Stimulated activated CD4-positive, alpha-beta T cell treated with anti-CD3 and anti-CD28 coated beads, Interleukin-4, amount 100 ng/mL, for 24 hours (primary cell): ENCODE measurements around the gene FUT7.
A peak's percentile ranks its signal among the peaks of the same experiment; 100 is the strongest.

Source experiments
- DNase-seq: peaks from one replicate; pipeline ENCODE4 v3.0.0-alpha.2; 2020

FUT7 gene

GRCh38 chr9:137031904-137032640 lies at the start of gene FUT7:
Gene FUT7 (minus strand): TSS chr9:137032088. CDS start chr9:137031991, 97 bp downstream.
- DNase-seq: peak; percentile 40

GRCh38 chr9:137080260-137081122 lies 48.6 kb upstream of the FUT7 start:
- no peak for DNase-seq

GRCh38 chr9:137079401-137079787 lies 47.5 kb upstream of the FUT7 start:
- no peak for DNase-seq

- DNase-seq: no peak
These were observed 47.0 kb upstream of the FUT7 start for GRCh38 chr9:137078701-137079400.

GRCh38 chr9:137077758-137078693 lies 46.1 kb upstream of the FUT7 start:
- no peak for DNase-seq

- peak; percentile 36 for DNase-seq
These were observed 45.3 kb upstream of the FUT7 start, which contains the start of gene UAP1L1 for GRCh38 chr9:137077010-137077747. Gene UAP1L1 (plus strand): TSS chr9:137077517. CDS start chr9:137077533, 16 bp downstream.

GRCh38 chr9:137076636-137077009 lies 44.7 kb upstream of the FUT7 start:
- DNase-seq: no peak

GRCh38 chr9:137075275-137075775 lies 43.4 kb upstream of the FUT7 start:
- DNase-seq: no peak

- no peak for DNase-seq
These were observed 42.9 kb upstream of the FUT7 start for GRCh38 chr9:137074657-137075274.

GRCh38 chr9:137073992-137074399 lies 42.1 kb upstream of the FUT7 start:
- no peak for DNase-seq

GRCh38 chr9:137071282-137071681 lies 39.4 kb upstream of the FUT7 start:
- DNase-seq: no peak

GRCh38 chr9:137070906-137071275 lies 39.0 kb upstream of the FUT7 start:
- no peak for DNase-seq

- peak; percentile 85 for DNase-seq
These were observed 38.5 kb upstream of the FUT7 start, which contains the start of gene SAPCD2 for GRCh38 chr9:137070201-137070905. Gene SAPCD2 (minus strand): TSS chr9:137070557. CDS start chr9:137070460, 97 bp downstream.

GRCh38 chr9:137069508-137070091 lies 37.7 kb upstream of the FUT7 start:
- DNase-seq: no peak

- no peak for DNase-seq
These were observed 36.9 kb upstream of the FUT7 start for GRCh38 chr9:137068539-137069507.

GRCh38 chr9:137067860-137068538 lies 36.1 kb upstream of the FUT7 start:
- peak; percentile 87 for DNase-seq

- DNase-seq: no peak
These were observed 34.4 kb upstream of the FUT7 start for GRCh38 chr9:137066096-137066861.
